HG03575 (cell line): ENCODE results near the gene RFWD3.

Source experiments
- ATAC-seq: cut with Tn5 transposase; IDR thresholded peaks from one replicate; pipeline ENCODE4 v1.9.1; 2021; ENCODE audit not compliant: unreplicated experiment, insufficient number of reproducible peaks, low FRiP score; ENCODE audit errors: extremely low read depth

RFWD3 gene

GRCh38 chr16:74666425-74667254 is at the start of gene RFWD3:
Gene RFWD3, minus strand, starts transcription at chr16:74666877. Its CDS starts 5,428 bp downstream, at chr16:74661449.
- ATAC-seq = peak; percentile 98

DNA sequence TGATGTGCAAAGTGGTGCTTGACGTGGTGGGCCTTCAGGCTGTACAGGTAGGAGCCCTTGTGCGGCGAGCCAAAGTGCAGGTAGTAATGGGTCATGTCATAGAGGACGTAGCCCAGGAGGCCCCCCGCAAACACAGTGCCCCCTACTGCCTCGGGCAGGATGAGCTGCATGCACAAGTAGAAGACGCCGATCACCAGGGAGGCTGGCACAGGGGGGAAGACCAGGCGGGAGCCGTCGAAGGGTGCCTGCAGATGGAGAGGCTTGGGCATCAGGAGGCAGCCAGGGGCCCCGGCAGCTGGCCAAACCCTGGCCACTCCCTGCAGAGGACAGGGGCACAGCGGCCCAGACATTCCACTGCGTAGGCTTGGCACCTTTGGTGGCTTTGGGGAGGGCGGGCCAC is 49.7 kb upstream of the RFWD3 start:
- ATAC-seq = no peak

DNA sequence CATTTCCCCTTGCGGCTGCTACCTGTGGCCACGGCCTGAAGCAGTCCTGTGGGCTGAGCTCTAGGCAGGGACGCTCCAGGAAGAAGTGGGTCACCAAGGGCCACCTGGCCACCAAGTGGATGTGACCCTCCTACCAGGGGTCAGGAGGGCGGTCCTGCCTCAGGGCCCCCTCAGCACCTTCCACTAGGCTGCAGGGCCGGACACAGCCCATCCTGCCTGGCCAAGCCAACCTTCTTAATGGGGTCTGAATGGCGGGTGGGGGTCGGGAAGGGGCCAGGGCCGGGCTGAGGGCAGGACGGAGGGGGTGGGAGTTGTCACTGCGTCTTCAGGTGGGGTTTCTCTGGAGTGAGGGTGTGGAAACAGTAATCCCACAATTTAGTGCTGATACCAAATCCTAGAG is 47.2 kb upstream of the RFWD3 start:
- no peak for ATAC-seq

DNA sequence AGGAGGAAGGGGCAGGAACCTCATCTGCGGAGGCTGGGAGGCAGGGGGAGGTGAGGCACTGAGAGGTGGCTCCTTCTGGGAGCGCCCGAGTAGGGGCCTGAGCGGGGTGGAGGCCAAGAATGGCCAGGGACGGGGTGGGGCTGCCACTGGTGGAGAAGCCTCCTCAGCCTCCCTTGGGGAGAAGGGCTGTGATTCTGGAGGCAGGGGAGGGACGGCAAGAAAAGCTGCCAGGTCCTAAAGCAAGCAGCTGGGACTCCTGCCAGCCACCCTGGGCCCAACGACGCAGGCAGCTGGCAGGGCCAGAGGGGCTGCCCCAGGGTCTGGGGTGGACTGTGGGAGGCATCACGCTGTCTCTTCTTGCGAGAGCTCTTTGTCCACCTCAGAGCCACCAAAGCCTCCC is 46.6 kb upstream of the RFWD3 start:
- no peak for ATAC-seq

DNA sequence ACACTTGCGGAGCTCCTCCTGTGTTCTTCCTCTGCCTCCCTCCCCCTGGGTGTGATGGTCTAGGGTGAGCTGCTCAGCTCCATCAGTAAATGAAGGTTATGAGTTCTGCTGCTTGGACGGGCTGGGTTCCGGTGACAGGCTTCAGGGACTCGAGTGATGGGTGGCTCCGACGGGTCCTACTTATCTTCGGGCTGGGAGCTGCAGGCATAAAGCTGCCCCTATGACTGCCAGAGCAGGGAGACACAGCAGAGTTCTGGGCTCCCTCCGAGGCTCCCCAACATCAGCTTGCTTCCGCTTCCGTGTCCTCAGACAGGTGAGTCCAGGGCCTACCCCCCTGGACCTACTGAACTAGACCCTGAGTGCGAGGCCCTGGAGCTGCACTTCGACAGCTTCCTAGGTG is 45.3 kb upstream of the RFWD3 start:
- no peak for ATAC-seq

DNA sequence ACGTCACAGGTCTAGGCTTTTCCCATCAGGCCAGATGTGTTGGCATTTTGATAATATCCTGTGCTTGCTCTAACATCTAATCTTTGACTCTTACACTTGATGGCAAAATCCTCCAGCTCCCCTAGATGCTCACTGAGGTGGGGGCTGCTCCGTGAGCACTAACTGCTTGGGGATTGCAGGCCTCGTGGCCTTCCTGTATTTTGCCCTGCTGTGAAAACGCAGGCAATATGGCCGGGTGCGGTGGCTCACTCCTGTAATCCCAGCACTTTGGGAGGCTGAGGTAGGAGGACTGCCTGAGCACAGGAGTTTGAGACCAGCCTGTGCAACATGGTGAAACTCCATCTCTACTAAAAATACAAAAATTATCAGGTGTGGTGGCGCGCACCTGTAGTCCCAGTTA is 43.7 kb upstream of the RFWD3 start:
- no peak for ATAC-seq

DNA sequence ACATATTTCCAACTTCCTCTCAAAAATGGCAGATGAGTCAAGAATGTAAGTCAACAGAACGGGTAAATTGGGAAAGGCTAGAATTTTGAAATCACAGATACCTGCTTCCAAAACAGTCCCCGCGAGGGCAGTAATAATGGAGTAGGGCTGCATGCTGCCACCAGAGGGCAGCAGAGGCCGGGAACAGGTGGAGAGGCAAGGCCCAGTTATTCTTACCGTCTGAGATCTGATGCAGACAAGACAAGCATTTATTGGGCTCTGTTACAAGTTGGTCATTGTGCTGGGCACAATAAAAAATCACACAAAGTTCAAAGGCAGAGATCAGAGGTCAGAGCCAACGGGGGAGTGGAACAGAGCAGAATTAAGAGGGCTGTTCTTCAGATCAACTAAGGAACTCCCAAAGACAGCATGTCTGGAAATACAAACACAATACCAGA is 42.8 kb upstream of the RFWD3 start:
- ATAC-seq = no peak

GRCh38 chr16:74700438-74701225 is 34.0 kb upstream of the RFWD3 start, which contains the start of gene MLKL:
Gene MLKL, minus strand, starts transcription at chr16:74700862. Its CDS starts 5,105 bp downstream, at chr16:74695757.
- no peak for ATAC-seq

- no peak for ATAC-seq
Observed at GRCh38 chr16:74700116-74700437, 33.4 kb upstream of the RFWD3 start.

DNA sequence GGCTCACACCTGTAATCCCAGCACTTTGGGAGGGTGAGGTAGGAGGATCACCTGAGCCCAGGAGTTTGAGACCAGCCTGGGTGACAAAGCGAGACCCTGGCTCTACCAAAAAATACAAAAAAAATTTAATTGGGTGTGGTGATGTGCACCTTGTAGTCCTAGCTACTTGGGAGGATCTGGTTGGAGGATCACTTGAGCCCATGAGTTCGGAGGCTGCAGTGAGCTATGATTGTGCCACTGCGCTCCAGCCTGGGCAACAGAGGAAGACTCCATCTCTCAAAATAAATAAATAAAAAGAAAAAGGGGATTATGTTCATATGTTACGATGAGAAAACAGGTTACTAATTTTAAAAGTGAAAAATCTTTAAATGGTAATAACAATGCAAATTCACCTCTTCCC is 33.0 kb upstream of the RFWD3 start:
- ATAC-seq = no peak

- ATAC-seq = no peak
Observed at GRCh38 chr16:74698222-74698621, 31.5 kb upstream of the RFWD3 start.

DNA sequence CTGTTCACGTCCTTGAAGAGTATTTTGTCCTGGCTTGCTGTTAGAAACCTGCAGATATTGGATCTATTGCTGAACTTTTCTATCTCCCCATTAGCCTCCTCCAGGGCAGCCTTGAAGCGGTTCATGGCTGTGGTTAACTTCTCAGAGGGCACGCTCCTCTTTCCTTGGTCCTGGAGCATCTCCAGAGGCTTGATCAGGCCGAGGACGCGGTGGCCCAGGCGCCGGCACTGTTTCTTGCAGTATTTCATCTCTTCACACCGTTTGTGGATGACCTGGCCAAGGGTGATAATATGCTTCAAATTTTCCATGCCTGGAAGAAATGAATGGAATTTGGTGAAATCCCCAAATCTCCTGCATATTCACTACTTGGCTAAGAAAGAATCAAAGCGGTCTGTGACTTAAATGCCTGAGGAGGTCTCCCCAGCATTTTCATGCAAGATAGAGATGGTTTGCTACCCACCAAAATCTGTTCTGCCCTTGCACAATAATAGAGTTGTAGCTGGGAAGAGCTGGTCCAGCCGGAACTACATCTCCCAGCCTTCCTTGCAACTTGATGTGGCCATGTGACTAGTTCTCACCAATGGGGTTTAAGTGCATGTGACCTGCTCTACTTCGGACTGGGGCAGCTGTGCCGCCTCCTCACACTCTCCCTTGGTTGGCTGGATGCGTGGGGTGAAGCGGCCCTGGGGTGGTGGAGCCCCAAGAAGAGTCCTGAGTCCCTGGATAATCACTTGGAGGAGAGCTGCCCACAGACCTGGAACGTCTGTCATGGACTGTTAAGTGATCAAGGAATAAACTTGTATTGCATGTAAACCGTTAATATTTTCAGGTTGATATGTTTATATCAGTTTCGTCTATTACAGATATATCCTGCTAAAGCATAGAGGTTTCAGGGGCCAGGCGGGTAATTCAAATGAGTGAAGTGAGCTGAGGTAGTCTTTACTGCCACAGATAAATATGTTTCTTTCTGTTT is 29.1 kb upstream of the RFWD3 start:
- ATAC-seq = peak; percentile 86

- no peak for ATAC-seq
Observed at GRCh38 chr16:74691093-74691855, 24.6 kb upstream of the RFWD3 start.

DNA sequence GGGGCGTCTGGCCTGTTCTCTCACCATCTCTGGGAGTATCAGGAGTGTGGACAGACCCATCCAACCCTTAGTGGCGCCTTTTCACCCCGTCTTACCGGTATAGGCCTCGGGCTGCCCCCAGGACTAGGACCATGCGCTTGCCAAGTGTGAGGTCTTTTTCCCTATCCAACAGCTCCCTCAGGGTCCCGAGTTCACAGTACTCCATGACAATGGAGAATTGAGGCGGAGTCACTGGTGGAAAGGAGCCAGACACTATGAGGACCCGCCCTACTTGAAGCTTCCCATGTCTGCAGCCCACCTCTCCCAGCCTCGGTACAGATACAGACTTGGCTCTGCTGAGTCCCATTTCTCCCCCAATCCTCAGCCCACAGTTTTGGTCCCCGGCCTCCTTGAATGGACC is 15.9 kb upstream of the RFWD3 start:
- no peak for ATAC-seq

GRCh38 chr16:74680681-74681080 is 14.0 kb upstream of the RFWD3 start:
- no peak for ATAC-seq

GRCh38 chr16:74679983-74680382 is 13.3 kb upstream of the RFWD3 start:
- no peak for ATAC-seq

DNA sequence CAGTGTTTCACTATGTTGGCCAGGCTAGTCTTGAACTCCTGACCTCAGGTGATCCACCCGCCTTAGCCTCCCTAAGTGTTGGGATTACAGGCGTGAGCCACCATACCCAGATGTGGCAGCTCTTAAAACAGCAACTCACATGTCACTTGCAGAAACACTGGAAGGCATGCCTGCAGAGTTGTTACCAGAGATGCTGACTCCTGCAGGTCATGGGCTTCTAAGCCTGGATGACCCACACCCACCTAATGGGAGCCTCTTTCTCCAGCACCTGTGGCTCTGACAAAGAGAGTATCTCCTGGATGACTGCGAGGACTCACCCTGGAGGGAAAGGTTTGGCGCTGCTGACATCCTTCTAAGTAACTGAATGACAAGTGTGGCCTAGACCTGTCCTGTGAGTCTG is 11.2 kb upstream of the RFWD3 start:
- ATAC-seq = no peak

DNA sequence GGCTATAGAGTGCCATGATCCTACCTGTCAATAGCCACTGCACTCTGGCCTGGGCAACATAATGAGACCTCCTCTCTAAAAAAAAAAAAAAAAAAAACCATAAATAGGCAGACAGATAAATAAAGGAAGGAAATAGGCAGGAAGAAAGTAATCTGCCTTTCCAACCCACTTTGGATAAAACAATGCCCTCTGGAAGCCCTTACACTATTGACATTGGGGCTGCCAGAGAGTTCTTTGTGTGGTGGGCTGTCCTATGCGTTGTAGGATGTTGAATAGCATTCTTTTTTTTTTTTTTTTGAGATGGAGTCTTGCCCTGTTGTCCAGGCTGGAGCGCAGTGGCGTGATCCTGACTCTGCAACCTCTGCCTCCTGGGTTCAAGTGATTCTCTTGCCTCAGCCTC is 7.2 kb upstream of the RFWD3 start:
- ATAC-seq = no peak
